ENCODE data around the gene ATP2B2.

The ATP2B2 gene

DNA sequence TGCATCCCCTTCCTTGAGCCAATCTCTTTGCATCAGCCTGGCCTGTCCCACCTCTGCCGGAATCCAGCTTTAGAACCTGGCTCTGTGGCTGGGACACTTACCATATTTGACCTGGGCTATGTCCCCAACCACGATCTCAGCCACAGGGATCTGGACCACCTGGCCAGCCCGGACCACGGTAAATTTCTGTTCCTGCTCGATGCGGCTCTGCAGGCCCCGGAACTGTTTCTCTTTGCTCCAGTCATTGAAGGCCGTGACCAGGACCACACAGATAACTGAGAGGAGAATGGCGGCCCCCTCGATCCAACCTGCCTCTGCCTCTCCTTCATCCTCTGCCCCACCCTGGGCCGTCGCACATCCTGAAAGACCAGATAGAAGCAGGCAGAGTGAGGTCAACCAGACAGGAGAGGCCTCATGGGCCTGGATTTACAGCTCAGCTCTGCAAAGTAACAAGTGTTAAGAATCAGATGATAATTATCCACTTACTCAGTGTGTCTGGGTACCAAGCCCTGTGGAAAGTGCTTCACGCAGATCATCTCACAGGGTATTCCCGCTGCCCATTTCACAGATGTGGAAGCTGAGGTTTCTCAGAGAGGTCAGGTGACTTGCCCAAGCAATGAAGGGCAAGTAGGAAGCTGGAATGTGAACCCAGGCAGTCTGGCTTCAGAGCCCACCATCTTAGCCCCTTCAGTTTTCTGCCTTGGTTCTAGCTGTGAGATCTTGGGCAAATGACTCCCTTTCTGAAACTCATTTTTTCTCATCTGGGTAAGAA is 103.2 kb downstream of the ATP2B2 start:
- Histone ChIP-seq H3K27ac (no peak overlapping the region), H3K4me3 (ENCODE audit: low read depth in 1 of 2, low read length in 1 of 2) (no peak overlapping the region), H3K9me3 (no peaks in the 10 kb centered on the region), H3K27me3 (no peaks in the 10 kb centered on the region), H3K4me1 (ENCODE audit: control insufficient read depth in 1 of 2, insufficient read depth in 1 of 2, low read depth in 1 of 2, low read length in 1 of 2) (no peaks in the 10 kb centered on the region), H3K36me3 (no peaks in the 10 kb centered on the region)
- TF ChIP-seq CTCF (IDR thresholded peaks at IDR 0.05) = no peak

- Histone ChIP-seq H3K4me3 (ENCODE audit: low read depth in 1 of 2, low read length in 1 of 2) (no peak overlapping the region), H3K36me3 (no peaks in the 10 kb centered on the region), H3K4me1 (ENCODE audit: control insufficient read depth in 1 of 2, insufficient read depth in 1 of 2, low read depth in 1 of 2, low read length in 1 of 2) (no peaks in the 10 kb centered on the region), H3K27ac (no peak overlapping the region), H3K27me3 (no peaks in the 10 kb centered on the region), H3K9me3 (no peaks in the 10 kb centered on the region)
- no peak for TF ChIP-seq CTCF (IDR thresholded peaks at IDR 0.05)
Measured at GRCh38 chr3:10400749-10401495, 104.5 kb downstream of the ATP2B2 start.

DNA sequence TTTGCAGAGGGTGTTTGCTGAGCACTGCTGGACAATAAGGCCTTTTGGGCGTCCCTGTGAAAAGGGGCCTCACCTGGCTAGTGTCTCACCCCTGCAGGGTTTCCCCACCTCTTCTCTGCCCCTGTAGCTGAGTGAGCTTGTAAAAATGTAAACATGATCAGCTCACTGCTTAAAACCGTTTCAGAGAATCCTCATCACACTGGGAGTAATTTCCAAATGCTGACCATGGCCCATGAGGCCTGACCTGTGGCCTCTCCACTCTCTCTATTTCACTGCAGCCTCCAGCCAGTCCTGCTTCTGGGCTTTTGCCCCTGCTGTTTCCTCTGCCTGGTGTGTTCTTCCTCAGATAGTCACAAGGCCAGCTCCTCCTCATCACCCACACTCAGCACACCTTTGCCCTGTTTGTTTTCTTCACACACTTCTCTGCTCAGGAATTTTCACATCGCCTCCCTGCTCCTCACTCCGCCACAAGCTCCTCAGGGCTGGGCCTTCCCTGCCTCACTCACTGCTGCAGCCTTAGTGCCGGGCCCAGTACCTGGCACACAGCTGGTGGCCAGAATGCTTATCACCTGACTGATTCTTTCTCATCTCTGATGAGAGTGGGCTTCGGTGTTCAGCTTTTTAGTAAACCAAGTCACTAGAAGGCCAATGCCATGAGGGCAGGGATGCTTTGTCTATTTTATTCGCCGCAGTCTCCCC is 105.2 kb downstream of the ATP2B2 start:
- Histone ChIP-seq H3K9me3 (no peaks in the 10 kb centered on the region), H3K4me1 (ENCODE audit: control insufficient read depth in 1 of 2, insufficient read depth in 1 of 2, low read depth in 1 of 2, low read length in 1 of 2) (no peaks in the 10 kb centered on the region), H3K36me3 (no peaks in the 10 kb centered on the region), H3K27me3 (no peaks in the 10 kb centered on the region), H3K27ac (no peak overlapping the region), H3K4me3 (ENCODE audit: low read depth in 1 of 2, low read length in 1 of 2) (no peak overlapping the region)
- TF ChIP-seq CTCF (IDR thresholded peaks at IDR 0.05) = no peak

- Histone ChIP-seq H3K4me3 (ENCODE audit: low read depth in 1 of 2, low read length in 1 of 2) (no peak overlapping the region), H3K27ac (no peak overlapping the region), H3K27me3 (no peaks in the 10 kb centered on the region), H3K36me3 (no peaks in the 10 kb centered on the region), H3K4me1 (ENCODE audit: control insufficient read depth in 1 of 2, insufficient read depth in 1 of 2, low read depth in 1 of 2, low read length in 1 of 2) (no peaks in the 10 kb centered on the region), H3K9me3 (no peaks in the 10 kb centered on the region)
- TF ChIP-seq CTCF (IDR thresholded peaks at IDR 0.05) = no peak
Measured at GRCh38 chr3:10399634-10400033, 105.8 kb downstream of the ATP2B2 start.

- TF ChIP-seq CTCF (IDR thresholded peaks at IDR 0.05) = no peak
- Histone ChIP-seq H3K4me1 (ENCODE audit: control insufficient read depth in 1 of 2, insufficient read depth in 1 of 2, low read depth in 1 of 2, low read length in 1 of 2) (no peaks in the 10 kb centered on the region), H3K4me3 (ENCODE audit: low read depth in 1 of 2, low read length in 1 of 2) (no peak overlapping the region), H3K27ac (no peak overlapping the region), H3K9me3 (no peaks in the 10 kb centered on the region), H3K27me3 (no peaks in the 10 kb centered on the region), H3K36me3 (no peaks in the 10 kb centered on the region)
Measured at GRCh38 chr3:10398341-10398740, 107.0 kb downstream of the ATP2B2 start.
